Endodermal cell (in vitro differentiated cells): ENCODE measurements around the gene SPCS2. TPM values are rescaled to one million over a fixed set of nuclear protein-coding genes. Genes with fewer than 3 reads are reported as not detected.

Experiments
- DNase-seq: peaks from one replicate; pipeline ENCODE4 v3.0.0-alpha.2; 2017
- H3K27ac ChIP-seq: 2 replicates; pipeline ENCODE4 v1.5.1; 2013; ENCODE audit warnings: mild to moderate bottlenecking, low read depth, low read length, moderate library complexity
- H3K27me3 ChIP-seq: 2 replicates; pipeline ENCODE4 v1.6.1; 2013; ENCODE audit warnings: mild to moderate bottlenecking, low read length, moderate library complexity; ENCODE audit not compliant: insufficient read depth, control insufficient read depth, poor library complexity, severe bottlenecking
- H3K36me3 ChIP-seq: 2 replicates; pipeline ENCODE4 v1.7.0; 2013; ENCODE audit warnings: mild to moderate bottlenecking, low read length, moderate library complexity; ENCODE audit not compliant: control insufficient read depth, insufficient read depth
- H3K4me1 ChIP-seq: one replicate; pipeline ENCODE4 v1.7.0; 2013; ENCODE audit warnings: low read length; ENCODE audit not compliant: control insufficient read depth, insufficient read depth
- H3K4me3 ChIP-seq: 2 replicates; pipeline ENCODE4 v1.5.1; 2013; ENCODE audit warnings: mild to moderate bottlenecking, low read length, moderate library complexity
- H3K9ac ChIP-seq: 2 replicates; pipeline ENCODE4 v1.6.1; 2013; ENCODE audit warnings: mild to moderate bottlenecking, low read length, moderate library complexity; ENCODE audit not compliant: poor library complexity, severe bottlenecking; ENCODE audit errors: extremely low read depth
- H3K9me3 ChIP-seq: 2 replicates; pipeline ENCODE4 v1.6.1; 2013; ENCODE audit warnings: mild to moderate bottlenecking, low read length, moderate library complexity; ENCODE audit not compliant: control insufficient read depth
- H3K27ac Mint-ChIP-seq: 2 replicates; pipeline ENCODE4 v1.8.0; 2020; ENCODE audit warnings: mixed read lengths
- H3K27me3 Mint-ChIP-seq: 2 replicates; pipeline ENCODE4 v1.8.0; 2021; ENCODE audit warnings: mild to moderate bottlenecking, mixed read lengths; ENCODE audit not compliant: insufficient read depth
- H3K36me3 Mint-ChIP-seq: 2 replicates; pipeline ENCODE4 v1.8.0; 2020; ENCODE audit warnings: low read depth, mixed read lengths
- H3K4me1 Mint-ChIP-seq: 2 replicates; pipeline ENCODE4 v1.8.0; 2020; ENCODE audit warnings: mixed read lengths
- H3K4me3 Mint-ChIP-seq: 2 replicates; pipeline ENCODE4 v1.8.0; 2020; ENCODE audit warnings: mild to moderate bottlenecking, moderate library complexity, mixed read lengths
- H3K9me3 Mint-ChIP-seq: 2 replicates; pipeline ENCODE4 v1.8.0; 2020; ENCODE audit warnings: mild to moderate bottlenecking, mixed read lengths
- CTCF ChIP-seq: fragments of 200-600 bp; sonication (generic); conservative IDR thresholded peaks from 2 replicates; pipeline ENCODE4 v1.5.0; 2021; ENCODE audit warnings: antibody characterized with exemption, mild to moderate bottlenecking
- WGBS, 2 experiments: methylation state at CpG; one replicate each; pipeline versions ENCODE4 v1.1.5 to v1.1.7; 2013; ENCODE audit warnings: missing lambda C conversion rate in 2 of 2, mixed read lengths in 1 of 2; ENCODE audit not compliant: insufficient coverage in 1 of 2, insufficient read length in 1 of 2; 5-methylcytosine and 5-hydroxymethylcytosine counted together
- total RNA-seq, 2 donors: library from RNA; stranded (reverse); fragmentation: NEBNext Ultra II Directional in 1 of 2; extraction: Animal tissue kit (Norgen Biotek cat#: 25700) in 1 of 2; gene quantifications; 2 replicates in 1 of 2; 3 replicates in 1 of 2; pipeline ENCODE4 v1.2.1, GENCODE V29; 2021

The SPCS2 gene
- total RNA-seq, 2 donors from 2014 or later = 131 to 141 TPM

GRCh38 chr11:74990941-74991340, 41.9 kb downstream of the SPCS2 start:
- no peaks in the 10 kb centered on the region for H3K36me3 Mint-ChIP-seq
- Histone ChIP-seq H3K4me1 (peaks cover 10% of the 10 kb centered on the region), H3K9ac (no peak overlapping the region), H3K27me3 (peaks cover 58% of the 10 kb centered on the region), H3K4me3 (no peak overlapping the region), H3K27ac (no peak overlapping the region), H3K36me3 (no peaks in the 10 kb centered on the region), H3K9me3 (no peaks in the 10 kb centered on the region)
- H3K4me1 Mint-ChIP-seq = peaks cover 18% of the 10 kb centered on the region
- H3K27ac Mint-ChIP-seq = no peak overlapping the region
- WGBS, 2 experiments = 50% methylated on average over 1 of the region's 1 CpG; no CpG with 5 or more reads in 1 of the 2 experiments
- H3K9me3 Mint-ChIP-seq = no peaks in the 10 kb centered on the region
- TF ChIP-seq CTCF = no peak
- no peak for DNase-seq
- no peak overlapping the region for H3K4me3 Mint-ChIP-seq
- H3K27me3 Mint-ChIP-seq = peaks cover 39% of the 10 kb centered on the region

- Mint-ChIP-seq H3K4me3 (no peak overlapping the region), H3K27ac (no peak overlapping the region), H3K9me3 (no peaks in the 10 kb centered on the region), H3K4me1 (peaks cover 18% of the 10 kb centered on the region), H3K36me3 (no peaks in the 10 kb centered on the region), H3K27me3 (peaks cover 39% of the 10 kb centered on the region)
- WGBS, 2 experiments = 97% methylated on average over 3 to 5 of the region's 5 CpGs
- H3K4me1 ChIP-seq = peaks cover 10% of the 10 kb centered on the region
- H3K9ac ChIP-seq = no peak overlapping the region
- H3K4me3 ChIP-seq = no peak overlapping the region
- peaks cover 58% of the 10 kb centered on the region for H3K27me3 ChIP-seq
- H3K9me3 ChIP-seq = no peaks in the 10 kb centered on the region
- DNase-seq = no peak
- no peak for TF ChIP-seq CTCF
- H3K36me3 ChIP-seq = no peaks in the 10 kb centered on the region
- H3K27ac ChIP-seq = no peak overlapping the region
These were observed 43.8 kb downstream of the SPCS2 start for GRCh38 chr11:74992852-74993251.

- H3K36me3 Mint-ChIP-seq = peaks cover 10% of the 10 kb centered on the region
- 95% methylated on average over 3 of the region's 3 CpGs; no CpG with 5 or more reads in 1 of the 2 experiments for WGBS, 2 experiments
- no peak for TF ChIP-seq CTCF
- no peaks in the 10 kb centered on the region for H3K9me3 ChIP-seq
- no peak overlapping the region for H3K4me3 Mint-ChIP-seq
- no peaks in the 10 kb centered on the region for H3K4me1 ChIP-seq
- H3K27ac Mint-ChIP-seq = no peak overlapping the region
- H3K27me3 ChIP-seq = peaks cover 9% of the 10 kb centered on the region
- peaks cover 3% of the 10 kb centered on the region for H3K27me3 Mint-ChIP-seq
- no peaks in the 10 kb centered on the region for H3K4me1 Mint-ChIP-seq
- no peak for DNase-seq
- no peak overlapping the region for H3K27ac ChIP-seq
- H3K36me3 ChIP-seq = no peaks in the 10 kb centered on the region
- no peak overlapping the region for H3K9ac ChIP-seq
- no peaks in the 10 kb centered on the region for H3K9me3 Mint-ChIP-seq
- H3K4me3 ChIP-seq = no peak overlapping the region
These were observed 51.9 kb downstream of the SPCS2 start for GRCh38 chr11:75000975-75001354.
